A673 (cell line): ENCODE measurements around the gene MAP4.

Experiments used
- EZH2 ChIP-seq: fragments of 200-600 bp; sonication (generic); IDR thresholded peaks from 2 replicates; pipeline ENCODE4 v1.6.1; 2017; ENCODE audit warnings: borderline replicate concordance, low read depth, mild to moderate bottlenecking, mixed read lengths, antibody characterized with exemption, low read length; ENCODE audit not compliant: poor library complexity, severe bottlenecking
- TF ChIP-seq, protein P1 (sequence below): fragments of 300-800, 200-600 bp; sonication (generic); conservative IDR thresholded peaks from 2 replicates; pipeline ENCODE4 v1.5.1; 2017; ENCODE audit warnings: low read depth, mild to moderate bottlenecking, antibody characterized with exemption, low read length, moderate library complexity, mixed read lengths

DNA sequence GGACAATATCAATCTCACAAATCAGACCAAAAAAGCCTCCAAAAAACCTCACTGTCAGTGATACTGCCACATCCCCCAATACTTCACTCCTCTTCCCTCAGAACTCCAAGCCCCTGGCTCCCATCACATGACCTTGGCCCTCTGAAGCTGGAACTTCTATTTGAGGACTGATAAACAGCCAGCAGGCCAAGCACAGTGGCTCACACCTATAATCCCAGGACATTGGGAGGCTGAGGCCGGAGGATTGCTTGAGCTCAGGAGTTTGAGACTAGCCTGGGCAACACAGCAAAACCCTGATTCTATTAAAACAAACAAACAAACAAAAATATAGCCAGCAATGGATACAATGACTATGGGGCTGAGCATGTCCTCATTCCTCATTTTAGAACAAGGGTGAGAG lies 55.2 kb downstream of the MAP4 start:
- TF ChIP-seq, protein P1, sequence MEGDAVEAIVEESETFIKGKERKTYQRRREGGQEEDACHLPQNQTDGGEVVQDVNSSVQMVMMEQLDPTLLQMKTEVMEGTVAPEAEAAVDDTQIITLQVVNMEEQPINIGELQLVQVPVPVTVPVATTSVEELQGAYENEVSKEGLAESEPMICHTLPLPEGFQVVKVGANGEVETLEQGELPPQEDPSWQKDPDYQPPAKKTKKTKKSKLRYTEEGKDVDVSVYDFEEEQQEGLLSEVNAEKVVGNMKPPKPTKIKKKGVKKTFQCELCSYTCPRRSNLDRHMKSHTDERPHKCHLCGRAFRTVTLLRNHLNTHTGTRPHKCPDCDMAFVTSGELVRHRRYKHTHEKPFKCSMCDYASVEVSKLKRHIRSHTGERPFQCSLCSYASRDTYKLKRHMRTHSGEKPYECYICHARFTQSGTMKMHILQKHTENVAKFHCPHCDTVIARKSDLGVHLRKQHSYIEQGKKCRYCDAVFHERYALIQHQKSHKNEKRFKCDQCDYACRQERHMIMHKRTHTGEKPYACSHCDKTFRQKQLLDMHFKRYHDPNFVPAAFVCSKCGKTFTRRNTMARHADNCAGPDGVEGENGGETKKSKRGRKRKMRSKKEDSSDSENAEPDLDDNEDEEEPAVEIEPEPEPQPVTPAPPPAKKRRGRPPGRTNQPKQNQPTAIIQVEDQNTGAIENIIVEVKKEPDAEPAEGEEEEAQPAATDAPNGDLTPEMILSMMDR, result no peak
- no peak for TF ChIP-seq EZH2
